ENCODE measurements around the gene ASIC2.
"Not testable (repeated sequence)": the region's sequence is repeated elsewhere in the genome, so short reads cannot be mapped to it uniquely, and the experiment has no call there.

The ASIC2 gene

DNA sequence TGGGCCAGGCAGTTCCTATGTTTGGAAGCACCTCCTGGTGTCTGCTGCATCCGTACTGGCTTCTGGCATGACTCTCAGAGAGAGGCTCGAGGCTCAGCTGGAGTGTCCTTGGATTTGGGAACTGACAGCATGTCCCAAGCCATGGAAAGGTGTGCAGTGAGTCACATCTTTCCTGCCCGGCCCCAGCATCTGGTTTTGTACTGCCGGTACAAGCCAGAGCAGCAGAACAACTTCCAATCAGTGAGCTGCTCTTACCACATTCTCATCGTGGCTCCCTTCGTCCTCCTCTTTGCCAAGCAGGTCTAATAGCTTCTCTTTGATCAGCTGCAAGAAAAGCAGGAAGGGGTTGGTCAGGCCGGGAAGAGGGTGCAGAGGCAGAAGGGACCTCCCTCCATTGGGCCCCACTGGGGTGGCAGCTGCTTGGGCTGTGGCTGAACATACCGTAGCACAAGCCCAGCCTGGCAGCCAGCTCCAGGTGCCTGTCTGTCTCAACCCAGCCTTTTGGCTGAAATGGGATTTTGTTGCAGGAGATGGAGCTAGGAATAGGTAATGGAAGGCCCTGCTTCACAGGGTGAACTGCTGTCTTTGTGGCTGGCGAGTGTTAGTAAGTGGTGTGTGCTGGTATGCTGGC lies 277.3 kb downstream of the ASIC2 start:
- DNase-seq: no peak

DNA sequence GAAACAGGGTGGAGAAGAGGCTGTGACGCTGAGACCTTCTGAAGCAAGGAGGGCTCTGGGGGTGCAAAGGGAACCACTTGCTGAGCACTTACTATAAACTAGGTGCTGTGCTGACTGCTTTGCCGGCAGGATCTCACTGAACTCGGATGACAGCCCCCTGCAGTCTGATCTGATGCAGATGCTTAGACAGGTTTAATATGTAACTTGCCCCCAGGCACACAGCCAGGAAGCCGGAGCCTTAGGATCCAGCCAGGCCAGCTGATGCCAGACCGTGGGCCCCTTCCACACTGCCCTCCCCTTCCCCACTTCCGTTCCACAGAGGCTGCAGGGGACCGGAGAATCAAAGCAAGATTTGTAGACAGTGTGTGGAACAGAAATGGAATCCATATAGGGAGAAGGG lies 278.3 kb downstream of the ASIC2 start:
- DNase-seq: peak; percentile 50

DNA sequence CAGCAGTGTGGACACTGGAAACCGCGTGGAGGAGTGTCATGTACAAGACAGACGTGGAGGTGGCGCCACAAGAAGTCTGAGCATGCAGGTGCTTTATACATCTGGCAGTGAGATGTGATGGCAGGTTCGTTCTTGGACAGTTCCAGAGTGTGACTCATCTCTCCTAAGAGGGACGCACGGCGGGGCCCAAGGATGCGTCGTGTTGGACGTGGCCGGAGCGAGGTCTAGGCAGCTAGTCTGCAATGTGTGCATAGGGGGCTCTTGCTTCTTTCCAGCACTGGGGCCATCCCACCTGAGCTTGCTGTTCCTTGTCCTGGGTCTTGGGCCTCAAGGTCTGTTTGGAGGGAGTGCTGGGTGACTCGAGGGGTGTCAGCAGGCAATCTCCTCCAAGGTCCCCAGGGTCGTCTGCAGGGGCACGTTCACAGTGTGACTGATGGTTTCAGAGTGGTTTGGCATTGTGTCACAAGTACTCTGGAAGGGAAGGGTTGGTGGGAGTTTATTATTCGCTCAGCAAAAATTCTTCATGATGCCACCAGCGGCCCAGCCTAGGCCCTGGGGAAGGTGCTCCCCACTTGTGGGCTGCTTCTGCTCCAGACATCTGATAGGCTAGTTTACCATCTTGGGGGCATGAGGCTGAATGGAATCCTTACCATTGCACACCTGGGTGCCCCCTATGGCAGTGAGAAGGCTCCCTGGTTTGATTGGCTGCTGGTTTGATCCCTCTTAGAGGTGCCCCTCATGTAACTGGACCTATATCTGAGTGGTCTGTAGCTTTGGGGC lies 279.3 kb downstream of the ASIC2 start:
- no peak for DNase-seq

DNA sequence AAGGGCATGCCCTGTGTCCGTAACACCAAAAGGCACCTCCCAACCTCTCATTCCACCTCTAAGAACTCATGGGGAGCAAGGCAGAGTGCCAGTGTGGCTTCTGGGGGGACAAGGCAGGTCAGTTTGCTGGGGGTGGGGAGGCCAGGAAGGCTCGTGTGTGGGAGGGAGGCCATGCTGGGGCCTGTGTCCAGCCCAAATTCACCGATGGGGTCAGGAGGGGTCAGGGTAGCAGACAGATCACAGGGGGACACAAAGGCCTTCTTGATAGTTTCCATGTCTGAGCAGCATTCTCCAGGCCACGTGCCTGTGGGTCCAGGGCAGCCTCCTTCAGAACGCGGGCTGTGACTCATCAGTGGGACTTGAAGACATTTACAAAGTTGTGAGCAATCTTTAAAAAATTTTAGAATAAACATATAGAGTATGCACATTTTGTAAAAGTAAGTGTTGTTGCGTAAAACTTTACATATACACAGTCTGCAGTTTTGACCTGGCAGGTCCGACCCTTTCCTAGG lies 280.5 kb downstream of the ASIC2 start:
- DNase-seq: peak; percentile 27

DNA sequence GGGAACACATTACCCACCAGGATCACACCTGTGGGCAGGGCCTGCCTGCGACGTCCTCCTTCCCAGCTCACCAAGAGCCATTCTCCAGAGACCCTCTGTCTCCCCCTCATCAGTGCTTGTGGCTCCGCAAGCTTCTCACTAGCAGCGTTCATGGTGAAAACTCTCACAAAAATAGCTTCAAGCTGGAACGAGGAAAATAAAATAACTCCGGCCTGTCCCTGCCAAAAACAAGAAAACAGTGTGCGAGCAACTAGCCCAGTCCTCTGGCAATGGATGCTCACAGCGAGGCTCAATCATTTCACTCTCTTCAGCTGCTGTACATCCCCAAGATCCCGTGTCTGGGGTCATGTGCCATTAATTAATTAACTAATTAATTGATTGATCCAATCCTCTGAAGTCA lies 283.5 kb downstream of the ASIC2 start:
- no peak for DNase-seq

DNA sequence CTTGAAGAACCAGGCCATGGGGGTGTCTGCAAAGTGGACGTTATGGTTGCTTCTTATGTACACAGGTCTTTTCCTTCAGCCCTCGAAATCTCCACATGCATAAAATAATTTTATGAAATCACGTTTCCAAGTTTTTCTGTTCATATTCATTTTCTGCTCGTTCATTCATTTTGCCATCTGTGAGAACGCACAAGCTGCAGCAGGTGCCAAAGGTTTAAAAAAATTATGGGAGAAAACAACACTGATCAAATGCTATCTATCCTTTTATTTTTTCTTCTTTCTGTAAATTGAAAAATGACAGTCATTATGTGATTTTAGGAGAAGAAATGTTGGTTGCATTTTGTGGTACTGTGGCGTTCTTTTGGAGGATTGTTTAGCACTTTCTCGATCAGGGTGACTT lies 285.9 kb downstream of the ASIC2 start:
- no peak for DNase-seq

DNA sequence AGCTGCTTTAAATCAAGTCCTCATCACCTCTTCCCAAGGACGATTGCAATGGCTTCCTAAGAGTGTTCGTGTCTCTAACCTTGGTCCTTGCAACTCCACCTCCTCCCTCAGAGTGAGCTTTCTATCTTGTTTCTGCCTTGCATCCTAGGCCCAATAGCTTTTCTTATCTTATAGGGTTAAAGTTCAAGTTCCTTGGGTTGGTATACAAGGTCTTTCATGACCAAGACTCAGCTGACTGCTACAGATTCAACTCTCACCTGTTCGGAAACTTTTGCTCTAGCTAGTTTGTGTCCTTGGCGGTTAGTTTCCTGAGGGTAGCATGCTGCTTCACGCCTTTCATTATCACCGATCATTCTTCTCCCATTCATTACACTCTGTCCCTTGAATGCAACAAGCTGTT lies 290.8 kb downstream of the ASIC2 start:
- no peak for DNase-seq

DNA sequence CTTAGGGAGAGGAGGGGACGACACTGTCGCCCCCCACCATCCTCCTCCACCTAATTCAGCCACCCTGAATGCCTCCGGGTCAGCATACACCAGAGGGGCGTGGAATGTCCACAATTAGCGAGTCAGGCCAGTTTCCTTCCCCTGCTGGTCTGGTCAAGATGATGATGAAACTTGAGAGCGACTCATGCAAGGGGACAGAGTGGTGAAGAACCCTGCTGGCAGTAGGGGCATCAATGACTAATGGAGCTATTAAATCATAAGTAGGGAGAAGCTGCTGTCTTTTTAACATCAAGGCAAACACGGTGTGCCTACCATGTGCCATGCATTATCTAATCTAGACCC lies 294.2 kb downstream of the ASIC2 start:
- DNase-seq: peak; percentile 26

DNA sequence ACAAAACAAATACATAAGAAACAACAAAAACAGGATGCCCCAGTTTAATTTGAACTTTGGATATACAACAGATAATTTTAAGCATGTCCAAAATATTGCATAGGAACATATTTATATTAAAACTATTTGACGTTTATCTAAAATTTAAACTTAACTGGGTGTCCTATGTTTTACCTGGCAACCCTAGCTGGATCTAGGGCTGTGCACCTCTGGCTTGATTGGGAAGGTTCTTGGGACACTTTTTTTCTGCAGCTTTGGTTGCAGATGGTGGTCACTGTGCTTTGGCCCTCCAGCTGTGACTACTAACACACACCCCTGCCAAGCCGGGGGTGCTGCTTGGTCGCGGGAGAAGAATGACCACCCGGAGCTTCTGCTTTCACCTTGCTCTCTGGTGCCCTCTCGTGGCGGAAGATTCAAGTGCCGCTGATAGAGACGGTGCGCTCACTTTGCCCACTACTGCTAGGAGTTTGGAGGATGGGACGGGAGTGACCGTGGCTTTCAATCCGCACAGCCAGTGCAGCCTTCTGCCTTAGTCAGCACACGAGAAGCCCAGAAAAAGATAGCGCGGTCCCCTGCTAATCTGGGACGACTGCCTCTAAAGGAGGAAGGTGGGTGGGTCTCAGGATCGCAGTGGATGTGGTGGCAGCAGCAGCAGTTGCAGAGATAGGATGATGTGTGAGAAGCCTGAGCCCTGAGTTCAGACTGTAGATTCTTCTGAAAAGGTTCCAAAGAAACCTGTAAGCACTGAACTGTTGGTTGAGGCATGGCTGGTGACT lies 294.8 kb downstream of the ASIC2 start:
- DNase-seq: peak; percentile 73

DNA sequence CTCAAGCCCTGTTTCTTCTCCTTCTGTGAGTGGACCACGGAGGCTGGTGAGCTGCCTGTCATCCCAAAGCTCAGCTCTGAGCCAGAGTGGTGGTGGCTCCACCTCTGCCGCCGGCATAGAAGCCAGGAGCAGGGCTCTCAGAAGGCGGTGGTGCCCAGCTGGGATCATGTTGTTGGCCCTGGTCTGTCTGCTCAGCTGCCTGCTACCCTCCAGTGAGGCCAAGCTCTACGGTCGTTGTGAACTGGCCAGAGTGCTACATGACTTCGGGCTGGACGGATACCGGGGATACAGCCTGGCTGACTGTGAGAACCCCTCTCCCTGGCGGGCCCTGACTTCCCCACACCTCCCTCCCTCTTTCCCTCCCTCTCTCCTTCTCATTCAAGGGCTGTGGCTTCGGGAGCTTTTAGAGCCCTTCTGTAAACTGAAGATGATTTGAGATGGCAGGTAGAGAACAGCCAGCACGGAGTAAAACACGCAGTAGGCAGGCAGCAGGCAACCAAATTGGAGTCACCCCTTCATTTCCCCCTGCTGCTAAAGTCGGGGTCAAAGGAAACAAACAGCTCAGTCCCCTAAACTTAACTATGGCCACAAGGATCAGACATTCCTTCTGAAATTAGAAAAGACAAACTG lies 297.6 kb downstream of the ASIC2 start:
- no peak for DNase-seq

DNA sequence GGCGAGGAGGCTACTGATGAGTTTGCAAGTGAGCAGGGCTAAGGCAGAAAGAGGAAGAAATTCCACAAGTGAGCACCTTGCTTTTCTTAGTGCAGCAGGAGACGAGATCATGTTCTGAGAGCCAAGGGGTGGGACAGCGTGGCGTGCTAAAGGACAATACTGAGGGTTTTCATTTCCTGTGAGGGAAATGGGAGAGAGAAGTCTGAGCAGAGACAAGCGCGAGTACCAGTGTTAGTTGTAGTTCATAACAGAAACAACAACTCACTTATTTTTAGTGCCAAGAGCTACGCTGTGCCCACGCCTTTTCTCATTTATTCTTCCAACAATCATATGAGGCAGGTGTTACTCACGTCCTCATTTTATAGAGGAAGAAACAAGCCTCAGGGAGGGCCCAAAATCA lies 299.1 kb downstream of the ASIC2 start:
- DNase-seq: no peak

DNA sequence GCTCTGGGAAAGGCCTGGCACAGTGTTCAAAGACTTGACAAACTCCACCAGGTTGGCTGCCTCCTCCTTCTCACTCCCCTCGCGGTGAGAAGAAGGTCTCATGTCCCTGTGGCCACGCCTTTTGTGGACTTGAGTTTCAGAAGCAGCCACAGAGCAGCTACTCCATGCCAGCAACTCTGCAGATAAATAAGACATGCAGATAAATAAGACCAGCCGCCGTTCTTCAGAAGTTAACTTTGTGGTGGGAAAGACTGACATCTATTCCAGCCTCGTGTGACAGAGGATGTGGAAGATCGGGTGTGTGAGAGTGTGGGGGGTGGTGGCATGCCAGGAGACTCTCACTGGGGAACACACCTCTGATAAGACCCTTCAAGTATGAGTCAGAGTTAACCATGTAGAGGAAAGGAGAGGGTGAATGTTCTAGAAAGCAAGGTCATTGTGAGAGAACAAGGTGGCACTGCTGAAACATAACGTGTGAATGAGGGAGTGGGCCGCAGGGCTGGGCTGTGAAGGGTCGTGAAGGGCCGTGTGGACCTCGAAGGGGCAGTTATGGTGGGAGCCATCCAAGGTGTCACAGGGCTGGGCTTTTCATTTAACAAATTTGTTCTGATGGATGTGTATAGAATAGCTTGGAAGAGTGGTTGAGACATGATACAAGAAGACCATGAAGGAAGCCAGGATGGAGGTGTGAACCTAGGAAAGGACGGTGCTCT lies 300.6 kb downstream of the ASIC2 start:
- no peak for DNase-seq

DNA sequence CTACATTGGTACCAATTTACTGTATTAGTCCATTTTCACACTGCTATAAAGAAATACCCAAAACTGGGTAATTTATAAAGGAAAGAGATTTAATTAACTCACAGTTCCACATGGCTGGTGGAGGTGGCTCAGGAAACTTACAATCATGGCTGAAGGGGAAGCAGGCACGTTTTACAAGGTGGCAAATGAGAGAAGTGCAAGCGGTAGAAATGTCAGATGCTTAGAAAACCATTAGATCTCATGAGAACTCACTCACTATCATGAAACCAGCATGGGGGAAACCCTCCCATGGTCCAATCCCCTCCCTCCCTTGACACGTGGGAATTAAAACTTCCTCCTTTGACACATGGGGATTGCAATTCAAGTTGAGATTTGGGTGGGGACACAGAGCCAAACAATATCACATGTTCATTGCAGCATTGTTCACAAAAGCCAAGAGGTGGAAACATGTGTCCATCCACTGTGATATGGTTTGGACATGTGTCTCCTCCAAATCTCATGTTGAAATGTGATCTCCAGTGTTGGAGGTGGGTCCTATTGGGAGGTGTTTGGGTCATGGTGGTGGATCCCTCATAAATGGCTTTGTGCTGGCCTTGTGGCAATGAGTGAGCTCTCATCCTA lies 304.5 kb downstream of the ASIC2 start:
- no peak for DNase-seq

DNA sequence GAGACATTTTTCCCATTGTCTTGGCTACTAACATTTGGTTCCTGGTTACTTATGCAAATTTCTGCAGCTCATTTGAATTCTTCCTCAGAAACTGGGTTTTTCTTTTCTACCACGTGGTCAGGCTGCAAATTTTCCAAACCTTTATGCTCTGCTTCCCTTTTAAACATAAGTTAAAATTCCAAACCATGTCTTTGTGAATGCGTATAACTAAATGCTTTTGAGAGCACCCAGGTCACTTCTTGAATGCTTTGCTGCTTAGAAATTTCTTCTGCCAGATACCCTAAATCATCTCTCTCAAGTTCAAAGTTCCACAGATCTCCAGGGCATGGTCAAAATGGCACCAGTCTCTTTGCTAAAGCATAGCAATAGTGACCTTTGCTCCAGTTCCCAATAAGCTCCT lies 305.2 kb downstream of the ASIC2 start:
- DNase-seq: not testable (repeated sequence)

DNA sequence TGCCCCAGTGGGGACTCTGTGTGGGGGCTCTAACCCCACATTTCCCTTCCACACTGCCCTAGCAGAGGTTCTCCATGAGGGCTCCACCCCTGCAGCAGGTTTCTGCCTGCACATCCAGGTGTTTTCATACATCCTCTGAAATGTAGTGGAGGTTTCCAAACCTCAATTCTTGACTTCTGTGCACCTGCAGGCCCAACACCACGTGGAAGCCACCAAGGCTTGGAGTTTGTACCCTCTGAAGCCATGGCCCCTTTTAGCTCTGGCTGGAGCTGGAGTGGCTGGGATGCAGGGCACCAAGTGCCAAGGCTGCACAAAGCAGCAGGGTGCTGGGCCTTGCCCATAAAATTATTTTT lies 305.7 kb downstream of the ASIC2 start:
- DNase-seq: not testable (repeated sequence)

DNA sequence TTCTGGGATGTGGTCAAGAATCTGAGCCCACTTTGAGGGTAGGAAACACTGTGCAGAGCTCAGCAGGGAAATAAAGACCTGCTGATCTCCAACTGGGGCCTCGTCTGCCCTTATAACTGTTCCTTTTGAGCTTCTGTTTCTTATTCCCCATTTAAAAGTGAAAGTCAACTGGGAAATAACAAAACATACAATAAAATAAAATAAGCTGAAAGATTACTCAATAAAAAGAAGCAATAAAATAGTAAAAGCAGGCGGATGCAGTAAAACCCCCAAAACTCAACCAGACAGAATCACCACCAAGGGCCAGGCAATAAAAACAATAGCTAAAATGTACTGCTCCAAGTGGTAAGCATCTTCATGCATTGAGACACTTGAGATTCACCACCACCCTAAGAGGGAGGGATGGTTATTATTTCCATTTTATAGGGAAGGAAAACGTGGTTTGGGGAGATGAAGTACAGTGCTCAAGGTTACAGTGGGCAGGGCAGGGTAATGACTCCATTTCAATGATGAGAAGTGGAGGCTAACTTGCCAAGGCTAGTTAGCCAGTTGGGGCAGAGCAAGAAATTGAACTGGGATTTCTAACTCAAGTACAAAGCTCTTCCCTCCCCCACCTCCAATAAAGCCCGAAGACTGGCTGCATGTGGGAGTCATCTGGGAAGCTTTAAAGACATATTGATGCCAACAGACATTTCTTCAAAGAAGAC lies 307.9 kb downstream of the ASIC2 start:
- no peak for DNase-seq

DNA sequence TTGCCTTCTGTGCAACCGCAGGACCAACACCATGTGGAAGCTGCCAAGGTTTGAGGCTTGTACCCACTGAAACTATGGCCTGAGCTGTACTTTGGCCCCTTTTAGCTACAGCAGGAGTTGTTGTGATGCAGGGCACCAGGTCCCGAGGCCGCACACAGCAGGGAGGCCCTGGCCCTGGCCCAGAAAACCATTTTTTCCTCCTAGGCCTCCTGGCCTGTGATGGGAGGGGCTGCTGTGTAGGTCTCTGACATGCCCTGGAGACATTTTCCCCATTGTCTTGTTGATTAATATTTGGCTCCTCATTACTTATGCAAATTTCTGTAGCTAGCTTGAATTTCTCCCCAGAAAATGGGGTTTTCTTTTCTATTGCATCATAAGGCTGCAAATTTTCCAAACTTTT lies 311.5 kb downstream of the ASIC2 start:
- DNase-seq: not testable (repeated sequence)

DNA sequence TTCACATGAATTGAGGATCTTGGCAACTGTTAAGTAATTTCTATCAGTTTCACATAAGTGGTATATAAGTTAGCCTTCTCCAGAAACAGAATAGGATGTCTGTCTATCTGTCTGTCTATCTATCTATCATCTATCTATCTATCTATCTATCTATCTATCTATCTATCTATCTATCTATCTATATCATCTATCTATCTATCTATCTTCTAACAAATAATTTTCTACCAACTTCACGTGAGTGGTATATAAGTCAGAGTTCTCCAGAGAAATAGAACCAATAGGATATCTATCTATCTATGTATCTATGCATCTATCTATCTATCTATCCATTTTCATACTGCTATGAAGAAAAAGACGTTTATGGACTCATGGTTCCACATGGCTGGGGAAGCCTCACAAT lies 312.9 kb downstream of the ASIC2 start:
- no peak for DNase-seq

DNA sequence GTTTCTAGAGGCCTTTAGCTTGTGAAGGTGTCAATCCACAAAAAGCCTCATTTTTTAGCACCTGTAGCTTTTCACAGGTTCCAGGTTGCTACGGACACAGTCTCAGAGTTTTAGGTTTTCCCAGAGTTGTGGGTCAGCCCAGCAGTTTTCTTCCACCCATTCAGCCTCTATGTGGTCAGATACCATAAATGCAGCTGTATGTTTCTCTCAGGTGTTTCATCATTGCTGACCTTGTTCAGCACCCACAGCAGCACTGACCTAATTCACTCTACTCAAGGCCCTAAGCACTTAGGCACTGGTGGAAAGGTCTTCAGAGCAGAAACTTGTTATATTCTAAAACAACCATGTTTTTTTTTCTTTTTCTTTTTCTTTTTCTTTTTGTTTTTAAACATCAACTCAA lies 316.5 kb downstream of the ASIC2 start:
- DNase-seq: no peak

DNA sequence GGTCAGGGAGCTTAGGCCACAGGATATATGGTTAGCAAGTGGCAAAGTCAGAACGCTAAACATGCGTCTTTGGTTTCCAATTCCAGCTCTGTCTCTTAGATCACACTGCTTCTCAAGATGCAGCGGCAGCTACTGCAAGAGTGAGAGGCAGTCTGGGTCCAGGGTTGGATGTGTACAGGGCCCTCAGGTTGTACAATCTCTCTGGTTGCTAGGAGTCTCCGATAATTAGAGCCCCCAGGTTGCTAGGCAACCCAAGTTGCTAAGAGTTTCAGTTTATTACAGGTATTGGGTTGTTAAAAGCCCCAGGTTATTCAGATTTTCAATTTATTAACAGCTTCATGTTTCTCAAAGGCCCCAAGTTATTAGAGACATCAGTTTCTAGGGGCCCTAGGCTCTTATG lies 317.0 kb downstream of the ASIC2 start:
- no peak for DNase-seq

DNA sequence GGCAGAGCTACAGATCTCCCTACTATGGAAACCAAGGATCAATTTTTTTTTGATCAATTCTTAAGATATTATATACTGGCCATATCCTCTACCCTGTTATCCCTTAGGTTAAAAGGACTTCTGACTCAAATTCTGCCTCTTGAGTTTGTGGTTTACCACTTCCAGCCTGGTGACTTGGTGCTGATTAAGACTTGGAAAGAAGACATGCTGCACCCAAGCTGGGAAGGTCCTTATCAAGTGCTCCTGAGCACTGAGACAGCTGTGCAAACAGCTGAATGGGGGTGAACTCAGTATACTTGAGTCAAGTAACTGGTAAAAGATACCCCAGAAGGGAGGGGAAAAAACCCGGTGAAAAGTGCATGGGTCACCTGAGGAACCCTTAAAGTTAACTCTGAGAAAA lies 321.9 kb downstream of the ASIC2 start:
- no peak for DNase-seq

DNA sequence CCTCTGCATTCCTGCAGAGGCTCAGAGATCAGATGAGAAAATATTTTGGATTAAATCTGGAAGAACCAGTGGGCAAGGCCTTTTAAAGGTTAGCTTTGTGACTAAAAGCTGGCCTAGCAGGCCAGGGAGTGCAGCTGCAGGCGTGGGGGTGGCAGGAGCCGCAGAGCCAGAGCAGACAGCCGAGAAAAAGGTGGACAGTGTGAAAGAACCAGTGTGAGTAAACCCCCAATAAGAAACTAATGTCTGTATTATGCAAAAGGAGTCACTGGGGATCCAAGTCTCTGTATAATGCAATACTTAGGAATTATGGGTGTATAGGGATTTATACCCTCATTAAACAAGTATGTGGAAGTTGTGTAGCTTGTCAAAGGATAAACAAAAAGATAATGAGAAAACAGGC lies 322.8 kb downstream of the ASIC2 start:
- no peak for DNase-seq

Data from kidney glomerular epithelial cell (primary cell).